Right lobe of liver (tissue), 6 donors: ENCODE measurements around the gene CCNK. TPM values are rescaled to one million over a fixed set of nuclear protein-coding genes. Genes with fewer than 3 reads are reported as not detected.
A peak's percentile ranks its signal among the peaks of the same experiment; 100 is the strongest.

Experiments used
- ATAC-seq, 4 donors: fragments of 200-7000 bp; cut with Tn5 transposase; one replicate each; pipeline ENCODE4 v1.9.1; 2020; ENCODE audit warnings: mild to moderate bottlenecking in 4 of 4, moderate library complexity in 4 of 4
- DNase-seq, 3 donors: peaks; one replicate each; pipeline ENCODE4 v3.0.0-alpha.2; 2020
- H3K27ac ChIP-seq, 3 donors: fragments of 200-600 bp; one replicate each; pipeline ENCODE4 v1.8.0; 2022
- H3K27me3 ChIP-seq, 2 donors: fragments of 200-600 bp; one replicate each; pipeline ENCODE4 v1.8.0; 2022
- H3K36me3 ChIP-seq, 4 donors: fragments of 200-600 bp; sonication (generic) in 1 of 4; one replicate each; pipeline versions ENCODE4 v1.5.1 to v1.8.0; 2017 to 2022; ENCODE audit warnings: control low read depth in 1 of 4
- H3K4me1 ChIP-seq, 4 donors: fragments of 200-600 bp; sonication (generic) in 1 of 4; one replicate each; pipeline versions ENCODE4 v1.5.1 to v1.8.0; 2017 to 2022; ENCODE audit warnings: control low read depth in 1 of 4
- H3K4me3 ChIP-seq, 3 donors: fragments of 200-600 bp; one replicate each; pipeline ENCODE4 v1.8.0; 2022
- H3K9me3 ChIP-seq, 4 donors: fragments of 200-600 bp; sonication (generic) in 1 of 4; one replicate each; pipeline versions ENCODE4 v1.5.1 to v1.8.0; 2017 to 2022; ENCODE audit warnings: control low read depth in 1 of 4
- CTCF ChIP-seq, 4 donors: fragments of 200-600 bp in 3 of 4; fragments of 450-650 bp in 1 of 4; IDR thresholded peaks; one replicate each; pipeline versions ENCODE4 v1.5.1 to v1.8.0; 2016 to 2022; ENCODE audit warnings: antibody characterized with exemption in 4 of 4, mild to moderate bottlenecking in 2 of 4
- POLR2A ChIP-seq: fragments of 450-650 bp; IDR thresholded peaks from one replicate; pipeline ENCODE4 v1.6.1; 2017; ENCODE audit warnings: antibody characterized with exemption, mild to moderate bottlenecking
- WGBS: methylation state at CpG from one replicate; pipeline ENCODE4 v1.1.6; 2018; ENCODE audit warnings: low coverage, low lambda C conversion rate; ENCODE audit not compliant: insufficient coverage; ENCODE audit errors: missing lambda C conversion rate; 5-methylcytosine and 5-hydroxymethylcytosine counted together
- intact Hi-C, 2 donors: fragments of 100-400 bp; cut with DNase I; formaldehyde crosslinking; loops; one replicate each; pipeline versions ENCODE4 v1.11.2 to v1.14.1; 2022
- total RNA-seq, 6 experiments: library from RNA; depleted of rRNA in 2 of 6; stranded (reverse); fragments of >200 nt in 2 of 6; fragmentation: NEBNext Ultra II Directional in 3 of 6; extraction: Animal tissue kit (Norgen Biotek cat#: 25700) in 3 of 6; gene quantifications; one replicate each; pipeline versions ENCODE4 v1.1.0 to v1.2.4, GENCODE V29; 2016 to 2023
- donor health status: DM: no; HTN: yes; CAD: no.
- donor health status: DM: no; HTN: no; CAD: no.
- donor health status: DM: no; HTN: no; CAD: no.
- donor health status: DM: no; HTN: yes; CAD: no.
- donor health status: DM: no; HTN: yes; CAD: no.

CCNK gene
- total RNA-seq, 6 experiments from 2014 or later: 11.8 to 23.4 (median 15.4) TPM

- Histone ChIP-seq H3K4me3 (no peak overlapping the region), H3K27ac (no peak overlapping the region), H3K4me1 (peaks cover 0 to 7% (median 2%) of the 10 kb centered on the region in 4 donors), H3K9me3 (no peaks in the 10 kb centered on the region), H3K27me3 (no peaks in the 10 kb centered on the region), H3K36me3 (no peaks in the 10 kb centered on the region)
- WGBS: 60% methylated on average over 1 of the region's 10 CpGs
- intact Hi-C loops: no loop called here
- ATAC-seq: no peak
- TF ChIP-seq CTCF (IDR thresholded peaks at IDR 0.05) (no peak), POLR2A (no peak)
- no peak for DNase-seq
Observed at GRCh38 chr14:99541211-99541610, 60.0 kb downstream of the CCNK start.

DNA sequence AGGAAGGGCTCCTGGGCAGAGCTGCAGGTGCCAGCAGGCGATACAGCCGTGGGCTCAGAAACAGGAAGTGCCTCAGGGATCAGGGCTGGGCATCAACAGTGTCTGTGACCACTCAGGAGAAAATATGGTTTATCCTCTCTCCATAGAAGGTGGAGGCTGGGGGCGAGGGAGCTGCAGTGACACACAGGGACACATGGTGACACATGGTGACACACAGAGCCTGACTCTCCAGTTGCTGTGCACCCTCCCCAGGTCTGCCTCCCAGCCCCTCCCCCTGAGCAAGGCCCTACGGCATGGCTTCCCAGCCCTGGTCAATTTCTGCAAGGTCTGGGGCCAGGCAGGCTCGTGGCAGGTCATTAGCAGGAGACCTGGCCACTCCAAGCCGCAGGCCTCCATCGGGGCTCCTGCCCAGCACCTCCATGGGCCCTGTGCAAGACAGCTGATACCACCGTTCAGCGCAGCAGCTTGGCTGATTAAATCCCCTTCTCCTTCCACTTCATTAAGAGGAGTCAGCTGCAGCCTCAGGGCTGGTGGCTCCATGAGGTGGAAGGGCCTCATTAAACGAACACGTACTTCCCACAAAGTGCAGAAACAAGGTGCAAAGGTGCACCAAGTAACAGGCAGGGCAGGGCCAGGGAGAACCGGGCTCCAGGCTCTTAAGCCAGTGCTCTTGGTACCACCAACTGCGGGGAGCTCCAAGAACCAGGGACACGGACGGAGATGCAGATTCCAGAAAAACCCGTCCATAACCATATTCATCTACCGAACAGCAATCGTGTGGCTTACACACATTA, 60.7 kb downstream of the CCNK start:
- intact Hi-C loops: no loop called here
- ATAC-seq: peak in 2 of 4 donors; percentile 10 to 25
- H3K4me1 ChIP-seq: peaks cover 0 to 11% (median 5%) of the 10 kb centered on the region in 4 donors
- H3K27me3 ChIP-seq: no peaks in the 10 kb centered on the region
- TF ChIP-seq POLR2A (no peak), CTCF (IDR thresholded peaks at IDR 0.05) (no peak)
- H3K27ac ChIP-seq: no peak overlapping the region
- no peaks in the 10 kb centered on the region for H3K36me3 ChIP-seq
- no peak overlapping the region for H3K4me3 ChIP-seq
- H3K9me3 ChIP-seq: no peaks in the 10 kb centered on the region
- WGBS: 100% methylated on average over 3 of the region's 18 CpGs
- no peak for DNase-seq

- no peak for ATAC-seq
- TF ChIP-seq POLR2A (no peak), CTCF (IDR thresholded peaks at IDR 0.05) (no peak)
- intact Hi-C loops: no loop called here
- Histone ChIP-seq H3K36me3 (no peaks in the 10 kb centered on the region), H3K4me1 (peaks cover 0 to 11% (median 5%) of the 10 kb centered on the region in 4 donors), H3K27me3 (no peaks in the 10 kb centered on the region), H3K4me3 (no peak overlapping the region), H3K9me3 (no peaks in the 10 kb centered on the region), H3K27ac (no peak overlapping the region)
- WGBS: 73% methylated on average over 5 of the region's 13 CpGs
- DNase-seq: no peak
Observed at GRCh38 chr14:99542566-99542965, 61.4 kb downstream of the CCNK start.

GRCh38 chr14:99543370-99543769, 62.2 kb downstream of the CCNK start:
- ATAC-seq (no peak), DNase-seq (no peak)
- Histone ChIP-seq H3K9me3 (no peaks in the 10 kb centered on the region), H3K4me1 (peaks cover 0 to 11% (median 5%) of the 10 kb centered on the region in 4 donors), H3K27me3 (no peaks in the 10 kb centered on the region), H3K36me3 (no peaks in the 10 kb centered on the region), H3K27ac (no peak overlapping the region), H3K4me3 (no peak overlapping the region)
- WGBS: 80% methylated on average over 2 of the region's 4 CpGs
- no peak for TF ChIP-seq POLR2A
- no peak for TF ChIP-seq CTCF (IDR thresholded peaks at IDR 0.05)
- intact Hi-C loops: no loop called here
